ENCODE results near the gene SPAG9.

SPAG9 gene

DNA sequence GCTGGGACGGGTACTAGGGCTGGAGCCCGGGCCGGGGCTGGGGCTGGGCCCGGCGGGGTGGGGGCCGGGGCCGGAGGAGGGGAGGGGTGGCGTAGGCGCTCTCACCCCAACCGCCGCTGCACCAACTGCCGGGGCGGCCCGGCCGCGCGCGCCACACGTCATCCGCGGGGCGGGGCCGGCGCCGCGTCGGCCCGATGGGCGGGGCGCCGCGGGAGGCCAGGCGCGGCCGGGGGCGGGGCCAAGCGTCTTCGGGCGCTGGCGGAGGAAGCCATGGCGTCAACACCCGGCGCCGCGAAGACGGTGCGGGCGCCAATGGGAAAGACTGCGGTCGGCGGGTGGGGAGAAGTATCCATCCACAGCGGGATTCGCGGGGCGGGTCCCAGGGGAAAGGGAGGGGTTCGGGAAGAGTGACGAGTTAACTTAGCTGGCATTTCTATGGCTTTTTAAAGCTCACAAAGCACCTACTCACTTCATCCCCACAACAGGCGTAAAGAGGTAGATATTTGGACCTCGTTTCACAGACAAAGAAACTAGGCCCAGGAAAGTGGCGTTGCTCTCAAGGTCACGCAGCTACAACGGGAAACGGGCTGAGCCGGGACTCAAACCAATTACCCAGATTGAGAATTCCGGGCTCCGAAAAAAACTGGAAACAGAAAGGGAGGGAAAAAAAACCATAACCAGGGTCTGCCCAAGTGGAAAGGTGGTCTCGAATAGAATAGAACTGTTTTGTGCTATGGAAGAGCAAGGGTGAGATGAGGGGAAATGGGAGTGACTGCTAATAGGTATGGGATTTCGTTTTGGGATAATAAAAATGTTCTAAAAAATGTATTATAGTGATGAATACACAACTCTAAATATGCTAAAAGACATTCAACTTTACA, at the start of gene SPAG9:
SPAG9 (minus strand) TSS at position 130 of the 881 bp plus-strand sequence. CDS start 212 bp downstream, outside the sequence.
- ATAC-seq, result peak; percentile 86
- DNase-seq, result peak; percentile 89 to 92
- Mint-ChIP-seq H3K27ac (peak within 1 kb of the TSS; percentile 98), H3K4me1 (peaks cover 53% of the 10 kb centered on the region), H3K4me3 (peak within 1 kb of the TSS; percentile 93 to 99), H3K27me3 (no peaks in the 10 kb centered on the region), H3K9me3 (no peaks in the 10 kb centered on the region)

GRCh38 chr17:51169340-51169739, 48.7 kb upstream of the SPAG9 start:
- DNase-seq (no peak), ATAC-seq (no peak)
- H3K4me1 Mint-ChIP-seq, result peaks cover 43% of the 10 kb centered on the region
- H3K4me3 Mint-ChIP-seq, result no peak overlapping the region
- H3K9me3 Mint-ChIP-seq, result no peaks in the 10 kb centered on the region
- H3K27me3 Mint-ChIP-seq, result no peaks in the 10 kb centered on the region
- peak overlapping the region in 1 of 2 donors; percentile 45 for H3K27ac Mint-ChIP-seq

DNA sequence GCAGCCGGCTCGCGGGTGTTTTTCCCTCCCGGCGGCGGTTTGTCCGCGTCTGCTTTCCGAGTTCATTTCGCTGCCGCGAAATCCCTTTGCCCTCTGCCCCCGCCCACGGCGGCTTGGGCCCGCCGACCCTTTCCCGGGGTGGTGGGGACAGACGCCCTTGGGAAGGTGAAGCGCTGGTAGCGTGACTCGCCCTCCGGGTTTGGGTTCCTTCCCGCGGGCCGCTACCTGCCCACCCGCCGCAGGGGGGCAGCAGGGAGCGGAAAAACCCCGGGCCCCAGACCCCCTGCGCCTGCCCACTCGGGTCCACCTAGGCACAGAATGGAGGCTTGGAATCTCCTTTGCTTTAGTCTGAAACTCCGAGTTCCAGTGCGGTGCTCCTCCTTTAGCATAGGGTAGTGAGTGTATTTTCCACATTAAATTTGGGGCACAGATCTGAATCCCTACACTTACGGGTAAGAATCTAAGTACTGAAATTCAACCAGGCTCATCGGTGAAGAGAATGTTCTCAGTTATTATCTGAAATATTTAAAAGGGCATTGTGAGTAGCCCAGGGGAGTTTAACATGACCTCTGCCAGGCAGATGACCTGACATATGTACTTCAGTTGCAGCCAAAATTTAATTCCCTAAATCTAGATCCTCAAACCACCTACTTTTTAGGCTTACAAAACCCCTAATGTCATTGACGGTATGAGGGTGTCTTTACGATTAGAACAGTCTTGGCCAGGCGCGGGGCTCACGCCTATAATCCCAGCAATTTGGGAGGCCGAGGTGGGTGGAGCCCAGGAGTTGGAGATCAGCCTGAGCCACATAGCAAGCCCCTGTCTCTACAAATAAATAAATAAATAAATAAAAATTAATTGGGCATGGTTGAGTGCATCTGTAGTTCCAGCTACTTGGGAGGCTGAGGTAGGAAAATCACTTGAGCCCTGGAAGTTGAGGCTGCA, 46.6 kb upstream of the SPAG9 start:
- Mint-ChIP-seq H3K27me3 (no peaks in the 10 kb centered on the region), H3K9me3 (no peaks in the 10 kb centered on the region), H3K4me1 (peaks cover 43% of the 10 kb centered on the region), H3K27ac (peak overlapping the region; percentile 96 to 98), H3K4me3 (peak overlapping the region; percentile 90 to 94)
- DNase-seq (peak; percentile 77 to 81), ATAC-seq (peak; percentile 72)

GRCh38 chr17:51166198-51166986, 45.7 kb upstream of the SPAG9 start, which contains the start of gene NME2:
Gene NME2 (plus strand): TSS chr17:51166411. CDS start chr17:51166831, 420 bp downstream.
- H3K27me3 Mint-ChIP-seq, result no peaks in the 10 kb centered on the region
- H3K4me1 Mint-ChIP-seq, result peaks cover 43% of the 10 kb centered on the region
- no peaks in the 10 kb centered on the region for H3K9me3 Mint-ChIP-seq
- H3K4me3 Mint-ChIP-seq, result peak within 1 kb of the TSS; percentile 90 to 94
- ATAC-seq (peak; percentile 84), DNase-seq (peak; percentile 71)
- peak within 1 kb of the TSS; percentile 96 to 98 for H3K27ac Mint-ChIP-seq

GRCh38 chr17:51165680-51166197, 45.1 kb upstream of the SPAG9 start:
- ATAC-seq (peak; percentile 56), DNase-seq (peak in 1 of 2 donors; percentile 20)
- peak overlapping the region; percentile 96 for H3K27ac Mint-ChIP-seq
- H3K4me1 Mint-ChIP-seq, result peaks cover 43% of the 10 kb centered on the region
- H3K9me3 Mint-ChIP-seq, result no peaks in the 10 kb centered on the region
- H3K27me3 Mint-ChIP-seq, result no peaks in the 10 kb centered on the region
- peak overlapping the region; percentile 88 to 91 for H3K4me3 Mint-ChIP-seq

GRCh38 chr17:51164911-51165679, 44.4 kb upstream of the SPAG9 start:
- Mint-ChIP-seq H3K4me3 (peak overlapping the region; percentile 88 to 91), H3K4me1 (peaks cover 43% of the 10 kb centered on the region), H3K27ac (peak overlapping the region; percentile 96), H3K27me3 (no peaks in the 10 kb centered on the region), H3K9me3 (no peaks in the 10 kb centered on the region)
- peak; percentile 1 for ATAC-seq
- DNase-seq, result no peak

DNA sequence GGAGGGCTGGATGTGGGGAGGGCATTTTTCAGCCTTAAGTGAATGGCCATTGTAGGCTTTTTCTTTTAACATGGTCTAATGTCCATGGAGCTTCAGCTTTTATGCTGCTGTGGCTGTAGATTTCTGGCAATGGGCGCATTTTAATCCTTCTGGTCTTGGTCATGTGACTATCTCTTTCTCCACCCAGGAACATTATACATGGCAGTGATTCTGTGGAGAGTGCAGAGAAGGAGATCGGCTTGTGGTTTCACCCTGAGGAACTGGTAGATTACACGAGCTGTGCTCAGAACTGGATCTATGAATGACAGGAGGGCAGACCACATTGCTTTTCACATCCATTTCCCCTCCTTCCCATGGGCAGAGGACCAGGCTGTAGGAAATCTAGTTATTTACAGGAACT, 40.9 kb upstream of the SPAG9 start:
- Mint-ChIP-seq H3K4me1 (peaks cover 35% of the 10 kb centered on the region), H3K27me3 (no peaks in the 10 kb centered on the region), H3K27ac (no peak overlapping the region), H3K9me3 (no peaks in the 10 kb centered on the region), H3K4me3 (no peak overlapping the region)
- ATAC-seq, result no peak
- DNase-seq, result no peak

- peaks cover 36% of the 10 kb centered on the region for H3K4me1 Mint-ChIP-seq
- H3K4me3 Mint-ChIP-seq, result no peak overlapping the region
- ATAC-seq (no peak), DNase-seq (no peak)
- H3K27ac Mint-ChIP-seq, result no peak overlapping the region
- H3K27me3 Mint-ChIP-seq, result no peaks in the 10 kb centered on the region
- no peaks in the 10 kb centered on the region for H3K9me3 Mint-ChIP-seq
Measured at GRCh38 chr17:51159604-51160003, 38.9 kb upstream of the SPAG9 start.

DNA sequence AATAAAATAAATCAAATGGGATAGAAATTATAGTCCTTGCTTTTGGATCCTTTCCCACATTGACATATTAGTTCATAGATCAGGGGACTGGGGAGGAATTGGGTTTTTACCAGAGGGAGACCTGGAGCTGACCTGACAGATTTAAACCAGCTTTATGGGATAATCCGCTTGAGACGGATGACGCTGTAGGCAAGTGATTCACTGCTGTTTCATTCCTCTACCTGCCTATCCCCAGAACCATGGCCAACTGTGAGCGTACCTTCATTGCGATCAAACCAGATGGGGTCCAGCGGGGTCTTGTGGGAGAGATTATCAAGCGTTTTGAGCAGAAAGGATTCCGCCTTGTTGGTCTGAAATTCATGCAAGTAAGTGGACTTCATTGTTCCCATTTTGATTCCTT, 34.7 kb upstream of the SPAG9 start:
- ATAC-seq (no peak), DNase-seq (no peak)
- Mint-ChIP-seq H3K4me3 (peak overlapping the region in 1 of 2 donors; percentile 58), H3K27me3 (no peaks in the 10 kb centered on the region), H3K9me3 (no peaks in the 10 kb centered on the region), H3K4me1 (peaks cover 35% of the 10 kb centered on the region), H3K27ac (peak overlapping the region; percentile 27 to 37)

DNA sequence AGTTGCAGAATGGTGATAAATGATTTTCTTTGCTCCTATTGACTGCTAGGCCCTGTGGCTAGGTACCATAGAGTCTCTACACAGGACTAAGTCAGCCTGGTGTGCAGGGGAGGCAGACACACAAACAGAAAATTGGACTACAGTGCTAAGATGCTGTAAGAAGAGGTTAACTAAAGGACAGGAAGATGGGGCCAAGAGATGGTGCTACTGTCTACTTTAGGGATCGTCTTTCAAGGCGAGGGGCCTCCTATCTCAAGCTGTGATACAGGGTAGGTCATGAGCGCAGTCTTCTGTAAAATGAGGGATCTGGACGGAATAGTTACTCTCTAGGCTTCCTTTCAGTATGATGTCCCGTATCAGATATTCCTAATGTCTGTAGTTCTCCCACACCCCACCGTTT, 33.5 kb upstream of the SPAG9 start:
- H3K27me3 Mint-ChIP-seq, result no peaks in the 10 kb centered on the region
- H3K27ac Mint-ChIP-seq, result no peak overlapping the region
- no peak overlapping the region for H3K4me3 Mint-ChIP-seq
- H3K4me1 Mint-ChIP-seq, result peaks cover 34% of the 10 kb centered on the region
- no peak for ATAC-seq
- H3K9me3 Mint-ChIP-seq, result no peaks in the 10 kb centered on the region
- DNase-seq, result no peak

- ATAC-seq (peak; percentile 93), DNase-seq (peak; percentile 99)
- Mint-ChIP-seq H3K9me3 (no peaks in the 10 kb centered on the region), H3K4me3 (no peak within 1 kb of the TSS), H3K27ac (no peak within 1 kb of the TSS), H3K4me1 (peaks cover 29% of the 10 kb centered on the region), H3K27me3 (no peaks in the 10 kb centered on the region)
Measured at GRCh38 chr17:51153210-51154072, 32.8 kb upstream of the SPAG9 start, which contains the start of gene NME1. Gene NME1 (plus strand): TSS chr17:51153559. CDS start chr17:51155655, 2,096 bp downstream.

- Mint-ChIP-seq H3K4me1 (peaks cover 32% of the 10 kb centered on the region), H3K27me3 (no peaks in the 10 kb centered on the region), H3K4me3 (no peak overlapping the region), H3K9me3 (no peaks in the 10 kb centered on the region), H3K27ac (no peak overlapping the region)
- no peak for DNase-seq
- peak; percentile 1 for ATAC-seq
Measured at GRCh38 chr17:51152766-51153209, 32.1 kb upstream of the SPAG9 start.

- H3K27me3 Mint-ChIP-seq, result no peaks in the 10 kb centered on the region
Measured at GRCh38 chr17:51150932-51151331, 30.3 kb upstream of the SPAG9 start.

More at GRCh38 chr17:51150932-51151331, 30.3 kb upstream of the SPAG9 start:
- DNase-seq, result no peak
- Mint-ChIP-seq H3K27ac (no peak overlapping the region), H3K4me3 (no peak overlapping the region), H3K4me1 (peaks cover 33% of the 10 kb centered on the region), H3K9me3 (no peaks in the 10 kb centered on the region)
- ATAC-seq, result no peak

Measured in stimulated activated naive CD8-positive, alpha-beta T cell treated with anti-CD3 and anti-CD28 coated beads, Interleukin-15, amount 100 ng/mL, for 72 hours (primary cell).